Suprapubic skin (tissue), 4 donors: Measurements from ENCODE around the gene FRYL.

Source experiments
- POLR2A ChIP-seq, 2 donors: fragments of 450-650 bp; IDR thresholded peaks; one replicate each; pipeline ENCODE4 v1.6.1; 2017; ENCODE audit warnings: antibody characterized with exemption in 2 of 2, mild to moderate bottlenecking in 2 of 2, moderate library complexity in 2 of 2
- POLR2AphosphoS5 ChIP-seq, 3 donors: sonication (generic); formaldehyde crosslinking; IDR thresholded peaks; one replicate each; pipeline ENCODE4 v1.6.1; 2017; ENCODE audit warnings: antibody characterized with exemption in 3 of 3
- TF ChIP-seq, protein P1 (sequence below), 2 donors: fragments of 200-600 bp in 1 of 2; fragments of 450-650 bp in 1 of 2; sonication (generic) in 1 of 2; IDR thresholded peaks; one replicate each; pipeline ENCODE4 v1.5.1; 2016 to 2019; ENCODE audit warnings: antibody characterized with exemption in 2 of 2, mild to moderate bottlenecking in 1 of 2, moderate library complexity in 1 of 2

DNA sequence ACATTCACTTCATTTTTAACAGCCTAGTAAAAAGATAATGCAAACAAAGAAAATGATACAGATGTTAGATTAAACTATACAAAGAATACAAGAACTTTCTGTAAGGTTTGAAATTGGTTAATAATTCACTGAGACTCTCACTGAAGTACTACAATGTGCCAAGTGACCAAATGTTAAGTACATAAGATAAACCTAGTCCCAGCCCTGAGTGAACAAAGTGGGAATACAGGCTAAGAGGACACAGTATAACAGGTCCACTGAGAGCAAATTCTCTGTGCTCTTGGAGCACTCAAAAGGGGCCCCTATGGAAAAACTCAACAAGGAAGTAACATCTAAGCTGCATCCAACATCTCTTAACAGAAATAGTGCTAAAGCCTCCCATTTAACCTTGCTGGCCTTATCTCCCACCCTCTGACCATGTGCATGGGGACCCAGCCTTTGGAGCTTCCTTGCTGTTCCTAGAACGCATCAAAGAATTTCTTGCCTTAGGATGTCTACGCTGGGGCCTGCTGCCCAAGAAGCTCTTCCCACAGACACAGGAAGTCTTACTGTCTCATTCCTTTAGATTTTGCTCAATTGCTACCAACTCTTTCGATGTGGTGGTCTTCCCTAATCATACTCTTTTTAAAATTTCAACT is 176.6 kb downstream of the FRYL start:
- TF ChIP-seq POLR2A (IDR thresholded peaks at IDR 0.05): no peak
- TF ChIP-seq POLR2AphosphoS5 (IDR thresholded peaks at IDR 0.05): no peak
- TF ChIP-seq, protein P1, sequence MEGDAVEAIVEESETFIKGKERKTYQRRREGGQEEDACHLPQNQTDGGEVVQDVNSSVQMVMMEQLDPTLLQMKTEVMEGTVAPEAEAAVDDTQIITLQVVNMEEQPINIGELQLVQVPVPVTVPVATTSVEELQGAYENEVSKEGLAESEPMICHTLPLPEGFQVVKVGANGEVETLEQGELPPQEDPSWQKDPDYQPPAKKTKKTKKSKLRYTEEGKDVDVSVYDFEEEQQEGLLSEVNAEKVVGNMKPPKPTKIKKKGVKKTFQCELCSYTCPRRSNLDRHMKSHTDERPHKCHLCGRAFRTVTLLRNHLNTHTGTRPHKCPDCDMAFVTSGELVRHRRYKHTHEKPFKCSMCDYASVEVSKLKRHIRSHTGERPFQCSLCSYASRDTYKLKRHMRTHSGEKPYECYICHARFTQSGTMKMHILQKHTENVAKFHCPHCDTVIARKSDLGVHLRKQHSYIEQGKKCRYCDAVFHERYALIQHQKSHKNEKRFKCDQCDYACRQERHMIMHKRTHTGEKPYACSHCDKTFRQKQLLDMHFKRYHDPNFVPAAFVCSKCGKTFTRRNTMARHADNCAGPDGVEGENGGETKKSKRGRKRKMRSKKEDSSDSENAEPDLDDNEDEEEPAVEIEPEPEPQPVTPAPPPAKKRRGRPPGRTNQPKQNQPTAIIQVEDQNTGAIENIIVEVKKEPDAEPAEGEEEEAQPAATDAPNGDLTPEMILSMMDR (IDR thresholded peaks at IDR 0.05): no peak
